ENCODE data around the gene ASB3.
"Not testable (repeated sequence)": the region's sequence is repeated elsewhere in the genome, so short reads cannot be mapped to it uniquely, and the experiment has no call there.

The ASB3 gene

GRCh38 chr2:53793821-53794220 lies 7.1 kb upstream of the ASB3 start:
- DNase-seq (ENCODE audit: low read depth, low spot score): no peak
- no peak overlapping the region for H3K4me3 ChIP-seq (ENCODE audit: low read length)

- no peak for DNase-seq (ENCODE audit: low read depth, low spot score)
- no peak overlapping the region for H3K4me3 ChIP-seq (ENCODE audit: low read length)
Measured at GRCh38 chr2:53793261-53793660, 6.5 kb upstream of the ASB3 start.

- H3K4me3 ChIP-seq (ENCODE audit: low read length): peak overlapping the region; percentile 94
- no peak for DNase-seq (ENCODE audit: low read depth, low spot score)
Measured at GRCh38 chr2:53787614-53788289, 999 bp upstream of the ASB3 start.

GRCh38 chr2:53786352-53786704 lies 425 bp downstream of the ASB3 start:
- H3K4me3 ChIP-seq (ENCODE audit: low read length): peak overlapping the region; percentile 94
- DNase-seq (ENCODE audit: low read depth, low spot score): no peak

GRCh38 chr2:53785366-53785765 lies 1.4 kb downstream of the ASB3 start:
- DNase-seq (ENCODE audit: low read depth, low spot score): no peak
- H3K4me3 ChIP-seq (ENCODE audit: low read length): peak overlapping the region; percentile 94

GRCh38 chr2:53784436-53784835 lies 2.3 kb downstream of the ASB3 start:
- DNase-seq (ENCODE audit: low read depth, low spot score): no peak
- H3K4me3 ChIP-seq (ENCODE audit: low read length): no peak overlapping the region

- no peak overlapping the region for H3K4me3 ChIP-seq (ENCODE audit: low read length)
- DNase-seq (ENCODE audit: low read depth, low spot score): no peak
Measured at GRCh38 chr2:53782676-53783075, 4.1 kb downstream of the ASB3 start.

GRCh38 chr2:53780056-53780455 lies 6.7 kb downstream of the ASB3 start:
- no peak overlapping the region for H3K4me3 ChIP-seq (ENCODE audit: low read length)
- DNase-seq (ENCODE audit: low read depth, low spot score): no peak

GRCh38 chr2:53778536-53779162 lies 8.1 kb downstream of the ASB3 start:
- H3K4me3 ChIP-seq (ENCODE audit: low read length): no peak overlapping the region
- no peak for DNase-seq (ENCODE audit: low read depth, low spot score)

- no peak for DNase-seq (ENCODE audit: low read depth, low spot score)
- no peak overlapping the region for H3K4me3 ChIP-seq (ENCODE audit: low read length)
Measured at GRCh38 chr2:53777134-53777533, 9.6 kb downstream of the ASB3 start.

GRCh38 chr2:53770264-53770663 lies 16.5 kb downstream of the ASB3 start:
- no peak for DNase-seq (ENCODE audit: low read depth, low spot score)
- no peak overlapping the region for H3K4me3 ChIP-seq (ENCODE audit: low read length)

GRCh38 chr2:53769318-53769945 lies 17.3 kb downstream of the ASB3 start:
- DNase-seq (ENCODE audit: low read depth, low spot score): no peak
- H3K4me3 ChIP-seq (ENCODE audit: low read length): no peak overlapping the region

GRCh38 chr2:53768242-53768542 lies 18.6 kb downstream of the ASB3 start:
- peak; percentile 57 for DNase-seq (ENCODE audit: low read depth, low spot score)
- H3K4me3 ChIP-seq (ENCODE audit: low read length): peak overlapping the region; percentile 91

GRCh38 chr2:53767405-53768241 lies 19.1 kb downstream of the ASB3 start, which contains the start of gene CHAC2:
Gene CHAC2, plus strand, starts transcription at chr2:53767804. Its CDS starts 83 bp downstream, at chr2:53767887.
- peak; percentile 78 for DNase-seq (ENCODE audit: low read depth, low spot score)
- peak within 1 kb of the TSS; percentile 91 for H3K4me3 ChIP-seq (ENCODE audit: low read length)

GRCh38 chr2:53765767-53766166 lies 21.0 kb downstream of the ASB3 start:
- DNase-seq (ENCODE audit: low read depth, low spot score): no peak
- H3K4me3 ChIP-seq (ENCODE audit: low read length): no peak overlapping the region

- not testable (repeated sequence) for DNase-seq (ENCODE audit: low read depth, low spot score); H3K4me3 ChIP-seq (ENCODE audit: low read length)
Measured at GRCh38 chr2:53757206-53757605, 29.5 kb downstream of the ASB3 start.

- no peak overlapping the region for H3K4me3 ChIP-seq (ENCODE audit: low read length)
- DNase-seq (ENCODE audit: low read depth, low spot score): no peak
Measured at GRCh38 chr2:53756644-53757043, 30.1 kb downstream of the ASB3 start.

GRCh38 chr2:53755121-53755520 lies 31.6 kb downstream of the ASB3 start:
- no peak overlapping the region for H3K4me3 ChIP-seq (ENCODE audit: low read length)
- no peak for DNase-seq (ENCODE audit: low read depth, low spot score)

GRCh38 chr2:53753041-53753440 lies 33.7 kb downstream of the ASB3 start:
- no peak overlapping the region for H3K4me3 ChIP-seq (ENCODE audit: low read length)

GRCh38 chr2:53752385-53752784 lies 34.4 kb downstream of the ASB3 start:
- H3K4me3 ChIP-seq (ENCODE audit: low read length): no peak overlapping the region
- no peak for DNase-seq (ENCODE audit: low read depth, low spot score)

More at GRCh38 chr2:53753041-53753440, 33.7 kb downstream of the ASB3 start:
- no peak for DNase-seq (ENCODE audit: low read depth, low spot score)

Data from Jurkat, Clone E6-1 (cell line).